Measurements from ENCODE around the gene DNAJB14.

Gene DNAJB14

DNA sequence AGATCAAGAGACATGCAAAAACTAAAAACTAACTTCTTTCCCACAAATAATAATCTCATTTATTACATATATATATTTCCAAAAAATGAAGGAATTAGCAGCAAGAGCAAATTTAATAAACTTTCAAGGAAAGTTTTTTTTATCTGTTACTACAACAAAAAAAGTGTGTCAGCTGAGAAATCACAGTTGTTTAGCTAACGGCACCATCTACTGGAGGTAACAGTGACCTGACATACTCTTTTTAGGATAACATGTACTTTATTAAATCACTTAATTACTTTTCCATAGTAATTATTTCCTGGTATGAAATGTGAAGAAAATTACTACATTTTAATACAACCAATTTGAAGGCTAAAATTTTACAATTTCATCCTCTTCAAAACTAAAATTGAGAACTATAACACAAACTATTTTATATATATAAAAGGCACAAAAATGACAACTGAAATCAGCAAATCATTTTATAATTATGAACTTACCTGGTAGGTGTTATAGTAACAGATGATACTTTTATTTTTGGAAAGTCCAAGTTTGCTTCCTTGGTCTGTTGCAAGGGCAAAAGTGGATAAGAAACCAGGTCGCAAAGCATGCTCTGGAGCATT is 61.3 kb downstream of the DNAJB14 start:
- DNase-seq (ENCODE audit: low spot score), result peak; percentile 30
- TF ChIP-seq, protein P1, sequence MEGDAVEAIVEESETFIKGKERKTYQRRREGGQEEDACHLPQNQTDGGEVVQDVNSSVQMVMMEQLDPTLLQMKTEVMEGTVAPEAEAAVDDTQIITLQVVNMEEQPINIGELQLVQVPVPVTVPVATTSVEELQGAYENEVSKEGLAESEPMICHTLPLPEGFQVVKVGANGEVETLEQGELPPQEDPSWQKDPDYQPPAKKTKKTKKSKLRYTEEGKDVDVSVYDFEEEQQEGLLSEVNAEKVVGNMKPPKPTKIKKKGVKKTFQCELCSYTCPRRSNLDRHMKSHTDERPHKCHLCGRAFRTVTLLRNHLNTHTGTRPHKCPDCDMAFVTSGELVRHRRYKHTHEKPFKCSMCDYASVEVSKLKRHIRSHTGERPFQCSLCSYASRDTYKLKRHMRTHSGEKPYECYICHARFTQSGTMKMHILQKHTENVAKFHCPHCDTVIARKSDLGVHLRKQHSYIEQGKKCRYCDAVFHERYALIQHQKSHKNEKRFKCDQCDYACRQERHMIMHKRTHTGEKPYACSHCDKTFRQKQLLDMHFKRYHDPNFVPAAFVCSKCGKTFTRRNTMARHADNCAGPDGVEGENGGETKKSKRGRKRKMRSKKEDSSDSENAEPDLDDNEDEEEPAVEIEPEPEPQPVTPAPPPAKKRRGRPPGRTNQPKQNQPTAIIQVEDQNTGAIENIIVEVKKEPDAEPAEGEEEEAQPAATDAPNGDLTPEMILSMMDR (IDR thresholded peaks at IDR 0.05; ENCODE audit: extremely low read depth, insufficient read depth, missing control alignments), result peak; percentile 58
- in situ Hi-C loops (cut with MboI; ENCODE audit: low pct_unique_long_range_greater_than_20kb, low sequenced_read_pairs, unreplicated experiment), result loop anchor here (10.0 kb wide), 1 partner anchor 70 kb away; the partner anchor contains the start of gene DAPP1

DNA sequence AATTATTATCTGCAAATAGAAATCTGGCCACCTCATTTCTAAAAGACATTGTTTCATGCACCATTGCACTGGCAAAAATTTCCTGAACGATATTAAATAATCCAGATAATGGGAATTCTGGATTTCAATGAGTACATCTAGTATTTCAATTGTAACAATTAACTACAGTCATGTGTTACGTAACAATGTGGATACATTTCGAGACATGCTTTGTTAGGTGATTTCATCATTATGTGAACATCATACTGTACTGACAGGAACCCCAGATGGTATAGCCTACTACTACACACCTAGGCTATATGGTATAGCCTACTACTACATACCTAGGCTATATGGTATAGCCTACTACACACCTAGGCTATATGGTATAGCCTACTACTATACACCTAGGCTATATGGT is 67.0 kb downstream of the DNAJB14 start:
- in situ Hi-C loops (cut with MboI; ENCODE audit: low pct_unique_long_range_greater_than_20kb, low sequenced_read_pairs, unreplicated experiment), result no loop called here
- no peak for DNase-seq (ENCODE audit: low spot score)
- TF ChIP-seq, protein P1 (IDR thresholded peaks at IDR 0.05; ENCODE audit: extremely low read depth, insufficient read depth, missing control alignments), result no peak

DNA sequence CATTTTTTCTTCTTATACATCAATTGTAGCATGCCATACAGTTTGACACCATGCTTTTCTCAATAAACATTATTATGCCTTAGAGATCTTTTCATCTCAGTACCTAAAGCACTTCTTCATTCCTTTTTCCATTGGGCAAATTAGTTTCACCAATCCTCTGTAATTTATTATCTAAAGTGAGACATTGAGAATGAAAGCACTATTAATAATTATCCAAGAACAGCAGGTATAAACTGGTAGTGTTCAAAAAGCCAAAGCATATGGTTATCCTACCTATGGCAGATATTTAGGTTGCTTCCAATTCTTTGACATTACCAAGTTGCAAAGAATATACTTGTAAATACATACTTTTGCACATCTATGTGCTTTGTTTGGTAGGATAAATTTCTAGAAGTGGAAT is 67.8 kb downstream of the DNAJB14 start:
- DNase-seq (ENCODE audit: low spot score), result no peak
- TF ChIP-seq, protein P1 (IDR thresholded peaks at IDR 0.05; ENCODE audit: extremely low read depth, insufficient read depth, missing control alignments), result no peak
- in situ Hi-C loops (cut with MboI; ENCODE audit: low pct_unique_long_range_greater_than_20kb, low sequenced_read_pairs, unreplicated experiment), result no loop called here

DNA sequence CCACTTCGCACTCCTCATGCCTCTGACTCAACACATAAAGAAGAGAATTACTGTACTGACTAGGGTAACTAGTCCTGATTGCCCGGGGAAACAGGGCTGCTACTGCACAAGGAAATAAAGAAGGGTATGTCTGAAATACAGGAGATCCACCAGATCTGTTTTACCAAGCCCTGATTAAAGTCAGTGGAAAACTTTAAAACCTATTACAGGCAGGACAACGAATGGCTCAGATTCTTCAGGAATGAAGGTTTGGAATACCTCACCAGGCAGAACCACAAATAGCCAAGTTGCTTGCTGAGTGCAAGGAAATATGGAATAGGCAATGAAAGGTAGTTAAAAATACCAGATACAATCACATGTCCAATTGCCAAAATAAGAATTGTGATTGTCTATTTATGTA is 69.5 kb downstream of the DNAJB14 start:
- in situ Hi-C loops (cut with MboI; ENCODE audit: low pct_unique_long_range_greater_than_20kb, low sequenced_read_pairs, unreplicated experiment), result no loop called here
- no peak for DNase-seq (ENCODE audit: low spot score)

DNA sequence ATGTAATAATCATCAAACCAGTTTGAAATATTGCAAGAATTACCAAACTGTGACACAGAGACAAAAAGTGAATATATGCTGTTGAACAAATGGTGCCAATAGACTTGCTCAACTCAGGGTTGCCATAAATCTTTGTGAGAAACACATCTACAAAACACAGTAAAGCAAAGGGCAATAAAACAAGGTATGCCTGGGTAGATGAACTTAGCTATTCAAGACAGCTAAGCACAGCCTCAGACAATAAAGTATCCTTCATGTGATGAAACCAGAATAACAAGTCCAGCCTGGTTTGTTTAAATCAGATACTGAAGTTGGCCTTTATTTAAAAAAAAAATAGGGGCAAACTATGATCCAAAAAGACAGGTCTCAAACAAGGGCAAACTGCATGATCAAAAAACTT is 71.3 kb downstream of the DNAJB14 start:
- TF ChIP-seq, protein P1 (IDR thresholded peaks at IDR 0.05; ENCODE audit: extremely low read depth, insufficient read depth, missing control alignments), result no peak
- in situ Hi-C loops (cut with MboI; ENCODE audit: low pct_unique_long_range_greater_than_20kb, low sequenced_read_pairs, unreplicated experiment), result no loop called here

More for the DNA sequence above, 69.5 kb downstream of the DNAJB14 start:
- TF ChIP-seq, protein P1 (IDR thresholded peaks at IDR 0.05; ENCODE audit: extremely low read depth, insufficient read depth, missing control alignments), result no peak

DNA sequence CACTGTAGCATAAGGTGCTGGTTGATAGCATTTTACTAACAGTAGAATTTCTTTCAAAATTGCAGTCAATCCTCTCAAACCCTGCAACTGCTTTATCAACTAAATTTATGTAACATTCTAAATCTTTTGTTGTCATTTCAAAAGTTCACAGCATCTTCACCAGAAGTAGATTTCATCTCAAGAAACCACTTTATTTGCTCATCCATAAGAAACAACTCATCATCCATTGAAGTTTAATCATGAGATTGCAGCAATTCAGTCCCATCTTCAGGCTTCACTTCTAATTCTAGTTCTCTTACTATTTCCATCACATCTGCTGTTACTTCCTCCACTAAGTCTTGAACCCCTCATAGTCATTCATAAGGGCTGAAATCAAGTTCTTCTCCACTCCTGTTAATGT is 73.8 kb downstream of the DNAJB14 start:
- no peak for DNase-seq (ENCODE audit: low spot score)
- TF ChIP-seq, protein P1 (IDR thresholded peaks at IDR 0.05; ENCODE audit: extremely low read depth, insufficient read depth, missing control alignments), result no peak
- in situ Hi-C loops (cut with MboI; ENCODE audit: low pct_unique_long_range_greater_than_20kb, low sequenced_read_pairs, unreplicated experiment), result no loop called here

More for the DNA sequence above, 71.3 kb downstream of the DNAJB14 start:
- DNase-seq (ENCODE audit: low spot score), result no peak
